ENCODE measurements around the gene YIPF1.
A peak's percentile ranks its signal among the peaks of the same experiment; 100 is the strongest.

The YIPF1 gene

DNA sequence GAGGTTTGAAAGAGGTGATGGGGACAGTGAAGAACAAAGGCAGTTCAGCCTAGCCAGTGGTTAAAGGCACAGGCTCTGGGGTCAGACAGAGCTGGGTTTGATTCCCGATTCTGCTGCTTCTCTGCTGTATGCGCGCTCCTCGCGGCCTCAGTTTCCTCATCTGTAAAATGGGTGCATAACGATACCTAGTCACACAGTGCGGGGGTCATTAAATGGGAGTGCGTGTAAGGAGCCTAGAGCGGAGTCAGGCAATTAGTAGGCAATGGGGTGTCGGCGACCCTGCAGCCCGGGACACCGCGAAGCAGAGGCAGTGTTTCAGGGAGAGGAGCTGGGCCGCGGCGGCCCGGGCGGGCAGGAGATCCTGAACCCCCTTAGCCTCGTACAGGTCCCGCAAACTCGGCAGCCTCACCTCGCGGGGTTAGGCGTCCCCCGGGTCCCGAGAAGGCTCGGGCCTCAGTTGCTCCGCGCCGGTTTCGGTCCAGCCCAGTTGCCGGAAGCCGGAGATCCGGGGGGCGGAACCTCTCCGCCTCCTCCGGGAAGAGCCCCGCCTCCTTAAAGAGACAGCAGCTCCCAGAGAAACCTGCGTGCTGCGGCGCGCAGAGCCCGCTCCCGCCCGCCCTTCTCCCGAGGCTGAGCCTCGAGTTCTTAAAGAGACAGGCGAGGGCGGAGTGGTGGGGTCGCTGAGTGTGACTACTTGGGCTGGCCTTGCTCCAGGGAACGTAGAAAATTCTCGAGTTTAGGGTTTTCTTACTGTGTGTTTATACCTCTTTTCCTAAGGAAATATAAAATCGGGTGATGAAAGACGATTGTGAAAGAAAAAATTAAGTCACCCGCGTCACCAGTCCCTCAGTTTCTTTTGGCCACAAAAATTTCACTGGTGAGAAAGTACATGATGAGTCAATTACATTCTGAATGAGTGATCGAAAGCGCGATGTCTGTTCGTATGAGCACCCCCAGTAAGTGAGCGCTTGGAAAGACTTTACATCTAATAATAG is at the start of gene YIPF1:
Gene YIPF1, minus strand, starts transcription at position 494 of the 995 bp plus-strand sequence. CDS start 860 bp downstream, outside the sequence.
- DNase-seq (ENCODE audit: low spot score), result peak; percentile 89

DNA sequence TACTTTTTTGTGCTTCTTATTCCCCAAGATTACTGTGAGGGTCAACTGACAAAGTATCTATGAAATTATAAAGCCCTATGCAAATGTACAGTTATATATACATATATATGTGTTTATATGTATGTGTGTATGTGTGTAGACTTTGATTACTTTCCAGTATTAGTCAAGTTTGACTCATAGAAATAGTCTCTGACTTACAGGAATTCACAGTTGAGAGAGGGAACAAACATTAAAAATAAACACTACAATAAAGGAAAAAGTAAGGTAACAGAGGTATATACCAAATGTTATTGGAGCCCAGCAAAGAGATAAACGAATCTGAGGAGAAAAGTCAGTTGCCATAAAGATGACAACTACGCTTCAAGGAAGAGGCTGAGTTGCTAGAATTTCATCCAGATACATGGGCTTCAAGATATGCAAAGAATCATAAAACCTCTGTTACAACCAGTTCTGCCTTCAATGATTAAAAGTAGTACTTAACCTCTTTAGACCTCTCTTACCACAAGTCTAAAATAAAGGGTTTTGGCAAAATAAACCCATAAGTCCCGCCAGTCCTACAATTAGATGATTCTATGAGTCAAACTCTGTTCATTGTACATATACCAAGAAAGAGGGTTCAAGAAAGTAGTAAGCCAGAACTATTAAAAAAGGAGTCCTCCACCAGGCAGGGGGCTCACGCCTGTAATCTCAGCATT is 48.7 kb upstream of the YIPF1 start:
- no peak for DNase-seq (ENCODE audit: low spot score)

DNA sequence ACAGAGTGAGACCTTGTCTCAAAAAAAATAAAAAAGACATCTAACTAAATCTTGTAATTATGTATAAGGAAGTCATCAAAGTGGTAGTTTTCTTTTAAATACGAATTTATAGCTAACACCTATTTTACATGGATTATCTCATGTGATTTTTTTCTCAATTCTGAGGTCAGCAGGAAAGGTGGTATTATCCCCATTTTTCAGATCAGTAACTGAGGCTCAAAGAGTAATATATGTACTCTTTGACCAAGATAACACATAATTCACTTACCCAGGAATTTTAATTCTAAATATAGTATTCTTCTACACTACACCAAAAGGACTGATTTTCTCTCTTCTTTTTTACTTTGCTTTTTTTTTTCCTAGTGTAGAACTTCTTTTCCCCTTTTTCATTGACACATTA is 46.8 kb upstream of the YIPF1 start:
- no peak for DNase-seq (ENCODE audit: low spot score)

DNA sequence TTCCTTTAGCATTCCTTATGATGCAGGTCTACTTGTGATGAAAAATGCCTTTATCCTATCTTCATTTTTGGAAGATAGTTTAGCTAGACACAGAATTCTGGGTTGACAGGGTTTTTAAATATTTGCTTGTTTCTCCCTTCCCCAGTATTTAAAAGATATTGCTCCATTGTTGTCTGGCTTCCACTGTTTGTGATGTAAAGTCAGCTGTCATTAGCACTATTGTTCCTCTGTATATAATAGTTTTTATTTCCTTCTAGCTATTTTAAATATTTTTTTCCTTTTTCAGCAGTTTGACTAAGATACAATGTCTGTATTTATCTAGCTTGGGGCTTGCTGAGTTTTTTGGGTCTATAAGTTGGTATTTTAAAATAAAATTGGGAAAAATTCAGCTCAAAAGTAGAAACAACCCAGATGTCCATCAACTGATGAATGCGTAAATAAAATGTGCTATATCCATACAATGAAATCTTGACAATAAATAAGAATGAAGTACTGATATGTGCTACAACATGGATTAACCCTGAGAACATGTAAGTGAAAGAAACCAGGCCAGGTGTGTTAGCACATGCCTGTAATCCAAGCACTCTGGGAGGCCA is 44.7 kb upstream of the YIPF1 start:
- no peak for DNase-seq (ENCODE audit: low spot score)

DNA sequence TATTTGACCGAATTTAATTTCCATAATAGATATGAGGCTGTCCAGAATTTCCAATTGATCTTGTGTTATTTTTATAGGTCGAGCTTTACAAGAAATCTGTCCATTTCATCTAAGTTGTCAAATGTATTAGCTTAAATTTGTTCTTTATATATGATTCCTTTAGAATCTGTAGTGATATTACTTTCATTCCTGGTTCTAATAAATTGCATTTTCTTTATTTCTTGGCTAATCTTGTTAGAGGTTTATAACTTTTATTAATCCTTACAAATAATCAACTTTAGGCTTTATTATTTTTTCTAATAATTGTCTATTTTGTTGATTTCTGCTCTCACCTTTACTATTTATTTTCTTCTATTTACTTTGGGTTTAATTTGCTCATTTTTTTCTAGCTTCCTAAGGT is 41.9 kb upstream of the YIPF1 start:
- DNase-seq (ENCODE audit: low spot score), result no peak

DNA sequence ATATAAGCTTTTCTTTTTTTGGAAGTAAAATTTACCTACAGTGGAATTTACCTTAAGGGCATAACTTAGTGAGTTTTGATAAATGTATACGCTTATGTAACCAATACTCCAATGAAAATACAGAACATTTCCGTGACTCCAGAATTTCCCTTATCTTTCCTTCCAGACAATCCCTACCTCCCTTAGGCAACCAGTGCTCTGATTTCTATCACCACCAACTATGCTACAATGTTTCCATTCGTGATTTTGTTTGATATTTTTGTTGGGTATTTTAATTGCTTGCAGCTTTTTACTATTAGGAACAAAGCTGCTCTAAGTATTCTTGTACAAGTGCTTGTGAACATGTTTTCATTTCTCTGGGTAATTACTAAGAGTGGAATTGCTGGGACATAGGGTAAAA is 41.3 kb upstream of the YIPF1 start:
- no peak for DNase-seq (ENCODE audit: low spot score)

DNA sequence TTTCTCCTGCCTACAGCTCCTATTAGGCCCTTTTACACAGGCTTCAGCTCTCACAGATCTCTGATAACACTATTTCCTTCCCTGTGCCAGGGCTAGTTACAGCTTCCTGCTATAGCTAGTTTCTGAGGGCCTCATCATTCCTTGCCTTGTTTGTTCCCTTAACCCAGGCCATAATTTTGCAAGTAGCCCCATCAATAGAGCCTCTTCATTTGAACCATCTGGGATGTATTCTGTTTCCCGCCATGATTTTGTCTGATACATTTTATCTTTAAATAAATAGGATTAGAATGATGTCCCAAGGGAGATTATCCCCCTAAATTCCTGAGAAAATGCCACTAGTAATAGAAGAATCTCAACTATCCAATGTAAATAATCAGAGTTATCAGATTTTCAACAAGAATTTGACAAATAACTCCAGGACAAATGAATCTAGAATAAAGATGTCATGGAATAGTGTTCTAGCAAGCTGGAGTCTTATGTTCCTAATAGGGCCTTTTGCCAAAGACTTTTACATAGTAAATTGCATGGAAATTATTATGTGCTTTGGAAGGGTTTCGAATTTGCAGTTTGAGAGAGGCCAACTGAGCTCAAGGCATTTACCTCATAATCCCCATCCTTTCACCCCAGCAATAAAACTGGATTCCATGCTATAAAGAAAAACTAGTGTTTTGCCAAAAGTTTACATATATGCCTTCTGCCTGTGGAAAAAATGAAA is 39.8 kb upstream of the YIPF1 start:
- DNase-seq (ENCODE audit: low spot score), result no peak

DNA sequence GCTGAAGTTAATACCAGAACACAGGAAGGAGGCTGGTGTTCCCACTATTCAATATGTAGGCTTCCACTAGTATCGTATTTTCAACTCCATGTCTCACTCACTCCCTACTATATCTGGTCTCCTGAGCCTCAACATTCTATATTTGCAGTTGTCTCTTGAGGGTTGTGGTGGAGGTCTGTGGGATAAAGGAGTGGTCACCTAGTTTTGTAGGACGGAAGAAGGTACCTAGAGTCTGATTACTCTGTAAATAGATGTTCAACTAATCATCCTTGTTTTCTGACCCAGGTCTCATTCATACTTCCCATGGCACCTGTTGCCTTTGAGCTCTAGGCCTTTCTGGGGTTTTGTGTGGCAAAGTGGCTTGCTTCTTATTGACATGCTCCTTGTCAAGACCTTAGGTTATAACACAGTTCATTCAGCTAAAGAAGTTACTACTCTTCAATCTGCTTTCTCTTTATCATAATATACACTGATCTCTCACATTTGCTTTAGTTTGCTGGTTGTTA is 37.8 kb upstream of the YIPF1 start:
- DNase-seq (ENCODE audit: low spot score), result no peak

DNA sequence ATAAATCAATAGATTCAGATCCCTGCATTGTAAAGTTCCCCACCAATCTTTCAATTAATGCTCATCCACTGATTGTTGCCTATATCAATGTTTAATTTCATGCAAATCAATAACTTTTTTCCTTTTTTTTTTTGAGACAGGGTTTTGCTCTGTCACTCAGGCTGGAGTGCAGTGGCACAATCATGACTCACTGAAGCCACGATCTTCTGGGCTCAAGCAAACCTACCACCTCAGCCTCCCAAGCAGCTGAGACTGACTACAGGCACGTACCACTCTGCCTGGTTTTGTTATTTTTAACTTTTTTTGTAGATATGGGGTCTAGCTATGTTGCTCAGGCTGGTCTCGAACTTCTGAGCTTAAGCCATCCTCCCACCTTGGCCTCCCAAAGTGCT is 30.1 kb upstream of the YIPF1 start:
- DNase-seq (ENCODE audit: low spot score), result no peak

DNA sequence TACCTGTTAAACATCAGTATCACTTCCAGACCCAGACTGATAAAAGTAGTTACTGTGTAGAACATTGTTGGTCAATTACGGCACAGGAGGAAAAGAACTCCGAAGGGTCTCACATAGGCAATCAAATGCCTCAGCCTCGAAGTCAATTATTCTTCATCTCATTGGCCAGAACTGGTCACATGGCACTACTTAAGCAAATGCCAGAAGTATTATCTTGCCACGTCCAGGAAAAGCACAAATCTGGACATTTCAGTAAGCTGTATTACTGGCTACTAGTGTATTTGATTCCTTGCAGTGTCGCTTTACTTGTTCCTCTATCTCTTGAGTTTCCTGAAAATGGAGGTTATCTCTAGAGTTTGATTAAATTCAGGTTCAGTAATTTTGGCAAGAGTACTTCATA is 28.7 kb upstream of the YIPF1 start:
- DNase-seq (ENCODE audit: low spot score), result no peak

DNA sequence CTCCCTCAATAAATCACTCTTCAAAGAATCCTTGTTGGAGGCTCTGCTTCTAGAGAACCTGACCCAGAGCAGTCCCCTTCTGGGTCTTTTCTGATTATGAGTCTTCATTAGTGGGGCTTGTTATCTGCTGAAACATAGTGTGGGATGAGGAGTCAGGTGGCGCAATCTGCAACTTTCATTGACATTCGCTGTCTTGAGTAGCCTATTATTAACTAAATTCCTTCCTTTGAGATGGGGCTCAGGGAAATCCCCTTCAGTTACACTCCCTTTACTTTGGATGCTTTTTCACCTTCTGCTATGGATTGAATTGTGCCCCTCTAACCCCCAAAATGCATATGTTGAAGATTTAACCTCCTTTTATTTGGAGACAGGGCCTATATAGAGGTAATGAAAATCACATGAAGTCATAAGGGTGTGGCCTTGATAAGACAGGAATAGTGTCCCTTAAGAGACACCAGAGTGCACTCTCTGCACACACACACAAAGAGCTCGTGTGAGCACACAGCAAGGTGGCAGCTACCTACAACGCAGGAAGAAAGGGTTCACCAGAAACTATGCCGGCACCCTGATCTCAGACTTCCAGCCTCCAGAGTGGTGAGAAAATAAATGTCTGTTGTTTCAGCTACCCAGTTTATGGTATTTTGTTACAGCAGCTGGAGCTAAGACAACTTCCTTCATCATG is 23.9 kb upstream of the YIPF1 start:
- DNase-seq (ENCODE audit: low spot score), result no peak

DNA sequence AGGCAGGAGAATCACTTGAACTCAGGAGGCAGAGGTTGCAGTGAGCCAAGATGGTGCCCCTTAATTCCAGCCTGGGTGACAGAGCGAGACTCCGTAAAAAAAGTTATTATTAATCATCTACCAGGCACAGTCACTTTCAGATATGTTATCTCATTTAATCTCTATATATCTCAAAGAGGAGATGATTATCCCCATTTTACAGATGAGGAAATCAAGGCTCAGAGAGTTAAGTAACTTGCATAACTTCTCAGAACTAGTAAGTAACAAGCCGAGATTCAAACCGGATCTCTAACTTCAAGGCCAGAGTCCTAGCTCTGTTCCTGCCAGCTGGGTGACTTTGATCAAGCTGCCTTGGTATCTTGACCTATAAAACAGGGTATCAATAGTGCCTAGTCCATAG is 21.8 kb upstream of the YIPF1 start:
- DNase-seq (ENCODE audit: low spot score), result no peak

DNA sequence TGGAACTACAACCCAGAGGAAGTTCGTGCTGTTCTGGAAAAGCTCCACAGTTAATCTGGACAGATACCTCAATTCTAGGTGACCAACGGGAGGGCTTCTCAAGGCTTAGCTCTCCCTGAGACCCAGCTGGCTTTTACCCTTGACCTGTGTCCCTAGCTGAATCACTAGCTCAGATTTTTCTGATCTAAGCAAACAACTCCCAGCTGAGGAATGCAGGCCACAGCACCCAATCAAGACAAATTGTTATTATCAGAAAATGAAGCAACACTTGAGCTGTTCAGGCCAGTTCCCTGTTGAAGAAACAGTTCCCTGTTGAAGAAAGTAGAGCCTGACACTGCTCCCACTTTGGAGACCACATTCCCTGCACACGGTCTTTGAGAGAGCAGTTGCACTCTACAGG is 20.3 kb upstream of the YIPF1 start:
- DNase-seq (ENCODE audit: low spot score), result no peak

DNA sequence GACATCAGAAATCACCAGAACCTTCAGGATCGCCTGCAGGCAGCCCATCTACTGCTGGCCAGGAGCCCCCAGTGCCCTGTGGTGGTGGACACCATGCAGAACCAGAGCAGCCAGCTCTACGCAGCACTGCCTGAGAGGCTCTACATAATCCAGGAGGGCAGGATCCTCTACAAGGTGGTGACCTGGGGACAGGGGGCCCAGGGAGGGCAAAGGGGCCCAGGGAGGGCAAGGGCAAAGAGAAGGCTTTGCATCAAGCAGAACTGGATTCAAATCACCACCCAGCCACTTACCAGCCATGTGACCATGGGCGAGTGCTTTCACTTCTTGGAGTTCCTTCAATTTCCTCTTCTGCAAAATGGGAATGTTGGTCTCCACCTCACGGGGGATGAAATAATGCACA is 16.5 kb upstream of the YIPF1 start:
- DNase-seq (ENCODE audit: low spot score), result no peak

DNA sequence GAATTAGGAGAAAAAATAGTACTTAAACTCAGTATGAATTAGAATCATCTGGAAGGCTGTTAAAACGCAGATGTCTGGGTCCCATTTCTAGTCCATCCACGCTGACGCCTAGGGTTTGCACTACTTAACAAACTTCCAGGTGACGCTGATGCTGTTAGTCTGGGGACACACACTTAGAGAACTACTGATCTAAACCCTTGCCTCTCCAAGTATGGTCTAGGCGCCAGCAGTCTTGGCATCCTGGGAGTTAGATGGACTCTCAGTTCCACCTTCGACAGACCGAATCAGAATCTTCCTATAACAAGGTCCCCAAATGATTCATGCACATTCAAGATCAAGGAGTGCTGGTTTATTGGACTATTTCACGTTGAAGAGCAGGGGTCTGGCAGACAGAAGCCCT is 15.9 kb upstream of the YIPF1 start:
- DNase-seq (ENCODE audit: low spot score), result no peak

DNA sequence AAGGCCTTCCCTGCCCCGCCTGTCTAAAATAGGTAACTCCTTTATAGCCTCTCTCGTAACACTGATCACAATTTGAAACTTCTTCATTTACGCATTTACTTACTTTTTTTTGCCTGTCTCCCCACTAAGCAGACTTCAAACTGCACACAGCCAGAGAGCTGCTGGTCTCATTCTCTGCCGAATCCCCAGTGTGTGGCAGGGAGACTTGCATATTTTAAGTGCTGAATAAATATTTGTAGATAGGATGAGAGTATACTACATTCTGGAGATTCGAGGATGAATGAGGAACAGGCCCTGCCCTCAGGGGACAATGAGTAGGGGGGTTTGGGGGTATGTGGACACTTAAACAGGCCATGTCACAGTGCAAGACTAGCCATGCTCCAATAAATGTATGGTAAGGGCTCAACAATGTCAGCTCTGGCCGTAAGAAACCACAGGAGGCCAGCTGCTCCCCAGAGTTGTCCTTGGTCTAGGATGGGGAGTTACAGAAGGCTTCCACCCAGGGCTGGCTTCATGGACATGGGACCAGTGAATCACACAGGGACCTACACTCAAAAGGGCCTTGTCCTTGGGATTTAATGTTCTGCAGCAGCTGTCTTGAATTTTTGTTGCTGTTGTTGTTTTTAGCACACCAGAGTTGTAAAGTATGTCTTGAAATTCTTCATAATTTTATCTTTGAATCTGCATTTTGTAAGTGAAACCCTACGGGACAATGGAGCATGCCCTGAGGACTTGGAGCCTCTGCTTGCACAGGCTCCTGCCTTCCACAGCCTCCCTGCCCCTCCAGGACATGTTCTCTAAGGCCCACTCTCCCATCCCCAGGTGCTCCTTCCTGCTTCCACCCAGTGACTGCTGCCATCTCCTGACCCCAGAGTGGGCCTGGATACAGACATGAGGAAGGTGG is 12.9 kb upstream of the YIPF1 start:
- no peak for DNase-seq (ENCODE audit: low spot score)

DNA sequence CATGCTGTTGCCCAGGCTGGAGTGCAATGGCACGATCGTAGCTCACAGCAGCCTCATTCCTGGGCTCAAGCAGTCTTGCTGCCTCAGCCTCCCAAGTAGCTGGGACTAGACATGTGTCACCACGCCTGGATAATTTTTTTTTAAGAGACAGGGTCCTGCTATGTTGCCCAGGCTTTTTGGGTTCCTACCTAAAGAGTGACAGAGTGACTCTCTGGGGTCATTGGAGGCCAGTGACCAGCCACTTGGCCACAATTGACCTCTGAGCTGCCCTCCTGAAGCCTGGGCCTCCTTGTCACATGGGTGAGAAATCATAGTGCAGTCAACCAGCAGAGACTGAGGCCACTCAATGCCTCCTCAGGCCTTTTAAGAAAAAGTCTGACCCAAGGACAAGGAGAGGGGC is 10.1 kb upstream of the YIPF1 start:
- DNase-seq (ENCODE audit: low spot score), result no peak

DNA sequence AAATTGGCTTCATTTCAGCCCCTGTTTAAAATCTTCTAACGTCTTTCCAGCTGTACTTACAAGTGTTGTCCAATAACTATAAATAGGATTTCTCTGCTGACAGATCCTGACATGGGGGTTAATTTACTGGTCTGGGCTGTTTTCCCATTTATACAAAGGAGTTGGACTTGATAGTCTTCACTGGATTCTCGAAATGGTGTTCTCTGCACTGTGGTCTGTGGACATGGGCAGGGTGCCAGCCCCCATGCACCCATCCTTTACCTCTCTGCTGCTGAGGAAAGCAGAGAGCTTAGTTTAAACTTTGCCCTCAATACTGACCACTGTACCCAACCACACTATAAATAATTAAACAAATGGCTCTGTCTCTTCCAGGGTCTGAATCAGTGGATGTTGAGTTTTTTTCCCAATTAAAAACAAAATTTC is 9.6 kb upstream of the YIPF1 start:
- DNase-seq (ENCODE audit: low spot score), result no peak

DNA sequence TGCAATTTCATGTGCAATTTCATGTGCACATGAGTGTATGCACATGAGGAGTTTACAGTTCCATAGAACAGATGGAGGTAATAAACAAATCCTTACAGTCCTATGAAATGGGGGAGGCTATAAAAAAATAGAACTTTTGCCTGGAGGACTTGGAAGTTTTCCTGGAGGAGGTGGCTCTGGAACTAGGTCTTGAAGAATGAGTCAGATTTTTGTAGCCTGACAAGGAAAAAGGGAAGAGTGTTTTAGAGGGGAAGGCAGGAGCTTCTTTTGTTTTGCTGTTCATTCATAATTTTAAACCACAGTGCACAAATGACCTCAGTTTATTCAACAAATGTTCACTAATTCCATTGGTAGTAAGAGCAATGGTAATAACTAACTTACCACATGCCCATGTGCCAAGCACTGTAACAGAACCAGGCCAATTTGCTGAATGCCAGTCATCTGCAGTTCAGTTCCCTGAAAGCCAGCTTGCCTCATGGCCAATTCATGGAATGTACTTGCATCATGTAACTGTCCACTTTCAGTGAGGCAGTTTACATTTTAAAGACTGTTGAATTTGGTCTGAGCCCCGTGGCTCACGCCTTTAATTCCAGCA is 7.1 kb upstream of the YIPF1 start:
- no peak for DNase-seq (ENCODE audit: low spot score)

DNA sequence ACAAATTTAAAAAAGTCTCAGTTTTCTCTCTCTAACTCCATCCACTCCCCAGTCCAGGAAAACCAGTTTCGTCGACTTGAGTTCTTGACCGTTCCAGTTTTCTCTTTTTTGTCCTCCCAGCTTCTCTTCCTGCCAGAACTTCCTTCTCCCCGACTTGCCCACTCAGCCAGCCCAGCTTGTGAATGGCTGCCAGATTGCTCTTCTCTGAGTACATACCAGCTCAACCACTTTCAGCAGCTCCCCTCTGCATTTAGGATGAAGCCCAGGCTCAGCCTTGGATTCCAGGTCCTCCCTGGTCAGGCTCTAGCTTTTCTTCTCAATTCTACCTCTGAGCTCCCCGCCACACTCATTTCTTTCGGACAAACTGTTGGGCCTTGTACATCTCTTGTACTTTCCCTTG is 5.8 kb upstream of the YIPF1 start:
- no peak for DNase-seq (ENCODE audit: low spot score)

All from LoVo (cell line).